Activated T-cell treated with anti-CD3 and anti-CD28 coated beads, Interleukin-2, amount 50 U/mL, for 24 hours (primary cell): ENCODE measurements around the gene AKR1C8.
"Not testable (repeated sequence)": the region's sequence is repeated elsewhere in the genome, so short reads cannot be mapped to it uniquely, and the experiment has no call there.

Source experiments
- DNase-seq: peaks from one replicate; pipeline ENCODE4 v3.0.0-alpha.2; 2020
- H3K27ac Mint-ChIP-seq: 2 replicates; pipeline ENCODE4 v1.8.0; 2020; ENCODE audit warnings: mild to moderate bottlenecking, mixed read lengths
- H3K27me3 Mint-ChIP-seq: 2 replicates; pipeline ENCODE4 v1.8.0; 2020; ENCODE audit warnings: mixed read lengths
- H3K36me3 Mint-ChIP-seq: 2 replicates; pipeline ENCODE4 v1.8.0; 2020; ENCODE audit warnings: low read depth, mixed read lengths
- H3K4me1 Mint-ChIP-seq: 2 replicates; pipeline ENCODE4 v1.8.0; 2020; ENCODE audit warnings: low read depth, mixed read lengths
- H3K4me3 Mint-ChIP-seq: 2 replicates; pipeline ENCODE4 v1.8.0; 2020; ENCODE audit warnings: mild to moderate bottlenecking, moderate library complexity, mixed read lengths
- H3K9me3 Mint-ChIP-seq: 2 replicates; pipeline ENCODE4 v1.8.0; 2020; ENCODE audit warnings: mixed read lengths

Gene AKR1C8

DNA sequence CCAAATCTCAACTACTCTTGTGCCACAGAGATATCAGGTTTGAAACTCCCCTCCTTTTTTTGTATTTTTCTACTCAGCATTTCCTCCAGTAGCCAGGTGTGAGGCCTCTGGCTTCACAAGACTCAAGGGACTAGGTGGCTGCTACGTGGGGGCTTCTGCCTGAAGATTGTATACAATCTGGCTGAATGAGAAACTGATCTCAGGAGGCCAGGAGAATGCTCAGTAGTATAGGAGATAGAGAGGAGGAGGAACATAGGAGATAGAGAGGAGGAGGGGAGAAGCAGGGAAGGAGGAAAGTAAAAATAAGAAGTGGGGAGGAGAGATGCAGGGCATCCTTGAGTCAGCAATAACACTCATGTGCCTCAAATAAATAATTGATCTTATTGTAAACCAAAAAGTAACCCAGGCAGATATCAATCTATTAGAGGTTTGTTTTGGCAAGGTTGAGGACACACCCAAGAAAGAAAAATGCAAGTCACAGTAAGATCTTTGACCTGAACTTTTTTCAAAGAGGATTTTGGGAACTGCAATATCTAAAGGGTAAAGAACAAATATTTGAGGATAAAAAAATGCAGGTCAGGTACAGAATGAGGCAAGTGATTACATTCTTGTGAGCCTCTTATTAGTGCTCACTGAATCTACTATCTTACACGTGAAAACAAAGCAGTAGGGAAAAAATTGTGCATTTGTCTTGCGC, 36.8 kb downstream of the AKR1C8 start:
- no peaks in the 10 kb centered on the region for H3K36me3 Mint-ChIP-seq
- H3K4me1 Mint-ChIP-seq, result no peaks in the 10 kb centered on the region
- no peak overlapping the region for H3K4me3 Mint-ChIP-seq
- H3K9me3 Mint-ChIP-seq, result peaks cover 5% of the 10 kb centered on the region
- H3K27me3 Mint-ChIP-seq, result no peaks in the 10 kb centered on the region
- H3K27ac Mint-ChIP-seq, result no peak overlapping the region
- DNase-seq, result no peak

DNA sequence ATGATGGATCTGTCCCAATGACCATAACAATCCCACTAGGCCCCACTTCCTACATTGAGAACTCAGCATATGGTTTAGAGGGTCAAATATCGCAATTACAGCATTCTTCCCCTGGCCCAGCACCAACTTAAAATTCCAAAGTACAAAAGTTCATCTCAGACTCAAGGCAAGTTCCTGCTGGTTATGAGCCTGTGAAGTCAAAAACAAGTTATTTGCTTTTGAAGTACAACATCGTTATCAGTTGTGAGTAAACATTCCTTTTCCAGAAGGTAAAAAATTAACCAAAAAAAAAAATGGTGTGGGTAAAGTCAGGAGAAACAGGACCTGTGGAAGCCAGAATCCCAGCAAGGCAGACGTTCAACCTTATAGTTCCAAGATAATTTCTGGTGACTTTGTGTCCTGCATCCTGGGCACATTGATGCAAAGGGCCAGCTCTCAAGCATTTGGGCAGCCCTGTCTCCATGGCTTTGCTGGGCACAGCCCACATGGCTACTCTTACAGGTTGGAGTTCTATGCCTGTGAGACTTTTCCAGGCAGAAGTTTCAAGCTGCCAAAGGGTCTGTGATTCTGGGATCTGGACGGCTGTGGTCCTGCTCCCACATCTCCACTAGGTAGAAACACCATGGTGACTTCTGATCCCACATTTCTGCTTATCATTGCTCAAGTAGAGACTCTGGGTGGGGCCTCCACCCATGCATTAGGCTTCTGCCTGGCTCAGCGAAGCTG, 37.5 kb downstream of the AKR1C8 start:
- no peak overlapping the region for H3K27ac Mint-ChIP-seq
- H3K4me3 Mint-ChIP-seq, result no peak overlapping the region
- H3K36me3 Mint-ChIP-seq, result no peaks in the 10 kb centered on the region

DNA sequence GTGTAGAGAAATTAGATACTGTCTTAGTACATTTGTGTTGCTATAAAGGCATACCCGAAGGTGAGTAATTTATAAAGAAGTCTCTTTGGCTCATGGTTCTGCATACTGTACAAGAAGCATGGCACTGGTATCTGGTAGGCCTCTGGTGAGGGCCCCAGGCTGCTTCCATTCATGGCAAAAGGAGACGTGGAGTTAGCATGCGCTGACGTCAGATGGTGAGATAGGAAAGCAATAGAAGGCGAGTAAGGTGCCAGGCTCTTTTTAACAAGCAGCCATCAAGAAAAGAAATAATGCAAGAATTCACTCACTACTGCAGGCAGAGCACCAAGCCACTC, 38.1 kb downstream of the AKR1C8 start:
- H3K36me3 Mint-ChIP-seq, result no peaks in the 10 kb centered on the region
- H3K27ac Mint-ChIP-seq, result no peak overlapping the region
- no peak for DNase-seq
- no peaks in the 10 kb centered on the region for H3K27me3 Mint-ChIP-seq
- no peaks in the 10 kb centered on the region for H3K4me1 Mint-ChIP-seq
- H3K9me3 Mint-ChIP-seq, result peaks cover 5% of the 10 kb centered on the region
- H3K4me3 Mint-ChIP-seq, result no peak overlapping the region

More for the DNA sequence above, 37.5 kb downstream of the AKR1C8 start:
- Mint-ChIP-seq H3K9me3 (peaks cover 5% of the 10 kb centered on the region), H3K4me1 (no peaks in the 10 kb centered on the region), H3K27me3 (no peaks in the 10 kb centered on the region)
- no peak for DNase-seq

DNA sequence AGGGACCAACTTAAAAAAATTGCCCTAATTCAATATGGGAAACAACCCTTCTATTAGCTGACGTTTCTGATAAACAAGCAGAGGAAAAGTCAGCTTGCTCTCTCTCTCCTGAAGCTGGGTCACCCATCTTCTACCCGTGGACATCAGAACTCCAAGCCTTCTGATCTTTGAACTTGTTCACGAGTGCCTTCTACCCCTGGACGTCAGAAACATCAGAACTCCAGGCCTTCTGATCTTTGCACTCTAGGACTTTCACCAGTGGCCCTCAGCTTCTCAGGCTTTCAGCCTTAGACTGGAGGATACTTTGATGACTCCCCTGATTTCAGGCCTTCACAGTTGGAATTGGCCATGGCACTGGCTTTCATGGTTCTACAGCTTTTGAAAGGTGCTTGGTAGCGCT, 41.8 kb downstream of the AKR1C8 start:
- Mint-ChIP-seq H3K4me1 (no peaks in the 10 kb centered on the region), H3K9me3 (peaks cover 5% of the 10 kb centered on the region), H3K4me3 (no peak overlapping the region), H3K27ac (no peak overlapping the region), H3K27me3 (peaks cover 9% of the 10 kb centered on the region), H3K36me3 (no peaks in the 10 kb centered on the region)
- DNase-seq, result no peak

DNA sequence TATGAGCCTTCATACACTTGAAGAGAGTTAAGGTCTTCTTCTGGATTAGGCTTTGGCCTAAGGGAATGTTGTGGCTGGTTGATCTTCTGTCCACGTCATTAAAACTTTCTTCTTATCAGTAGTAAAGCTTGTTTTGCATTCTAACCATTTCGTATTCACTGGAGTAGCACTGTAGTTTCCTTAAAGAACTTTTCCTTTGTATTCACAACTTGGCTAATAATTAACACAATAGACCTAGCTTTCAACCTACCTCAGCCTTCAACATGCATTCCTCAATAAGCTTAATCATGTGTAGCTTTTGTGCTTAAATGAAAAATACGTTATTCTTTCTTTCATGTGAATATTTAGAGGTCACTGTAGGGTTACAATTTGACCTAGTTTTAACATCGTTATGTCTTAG, 42.8 kb downstream of the AKR1C8 start:
- H3K4me1 Mint-ChIP-seq, result no peaks in the 10 kb centered on the region
- peaks cover 9% of the 10 kb centered on the region for H3K27me3 Mint-ChIP-seq
- DNase-seq, result no peak
- no peak overlapping the region for H3K27ac Mint-ChIP-seq
- no peak overlapping the region for H3K4me3 Mint-ChIP-seq
- peaks cover 15% of the 10 kb centered on the region for H3K9me3 Mint-ChIP-seq
- no peaks in the 10 kb centered on the region for H3K36me3 Mint-ChIP-seq

DNA sequence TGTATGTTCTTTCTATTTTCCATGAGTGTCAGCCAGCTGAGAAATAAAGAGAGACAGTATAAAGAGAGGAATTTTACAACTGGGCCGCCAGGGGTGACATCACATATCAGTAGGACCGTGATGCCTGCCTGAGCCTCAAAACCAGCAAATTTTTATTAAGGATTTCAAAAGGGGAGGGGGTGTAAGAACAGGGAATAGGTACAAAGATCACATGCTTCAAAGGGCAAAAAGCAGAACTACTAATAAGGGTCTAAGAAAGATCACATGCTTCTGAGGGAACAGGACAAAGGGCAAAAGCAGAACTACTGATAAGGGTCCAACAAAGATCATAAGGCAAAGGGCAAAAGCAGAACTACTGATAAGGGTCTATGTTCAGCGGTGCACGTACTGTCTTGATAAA, 47.3 kb downstream of the AKR1C8 start:
- peaks cover 27% of the 10 kb centered on the region for H3K9me3 Mint-ChIP-seq
- not testable (repeated sequence) for H3K4me3 Mint-ChIP-seq, DNase-seq, H3K4me1 Mint-ChIP-seq, H3K27me3 Mint-ChIP-seq, H3K27ac Mint-ChIP-seq, H3K36me3 Mint-ChIP-seq

DNA sequence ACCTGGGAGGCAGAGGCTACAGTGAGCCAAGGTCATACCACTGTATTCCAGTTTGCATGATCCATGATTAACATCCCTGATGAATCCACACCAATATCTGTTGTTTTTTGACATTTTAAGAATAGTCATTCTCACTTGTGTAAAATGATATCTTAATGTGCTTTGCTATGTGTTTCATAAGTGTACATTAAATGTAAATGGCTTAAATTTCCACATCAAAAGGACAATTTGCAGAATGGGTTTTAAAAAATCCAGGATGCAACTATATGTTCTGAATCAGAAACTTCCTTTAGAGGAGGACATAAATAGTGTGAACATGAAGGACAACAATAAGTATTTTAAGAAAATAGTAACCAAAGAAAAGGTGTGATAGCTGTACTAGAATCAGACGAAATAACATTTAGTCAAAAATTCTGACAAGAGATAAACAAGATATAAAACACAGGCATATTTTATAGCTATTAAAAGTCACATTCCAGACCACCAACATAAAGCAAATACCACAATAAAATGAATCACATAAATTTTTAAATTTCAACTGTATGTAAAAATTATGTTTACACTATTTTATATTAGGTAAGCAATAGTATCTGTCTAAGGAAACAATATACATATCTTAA, 48.4 kb downstream of the AKR1C8 start:
- no peak overlapping the region for H3K27ac Mint-ChIP-seq

DNA sequence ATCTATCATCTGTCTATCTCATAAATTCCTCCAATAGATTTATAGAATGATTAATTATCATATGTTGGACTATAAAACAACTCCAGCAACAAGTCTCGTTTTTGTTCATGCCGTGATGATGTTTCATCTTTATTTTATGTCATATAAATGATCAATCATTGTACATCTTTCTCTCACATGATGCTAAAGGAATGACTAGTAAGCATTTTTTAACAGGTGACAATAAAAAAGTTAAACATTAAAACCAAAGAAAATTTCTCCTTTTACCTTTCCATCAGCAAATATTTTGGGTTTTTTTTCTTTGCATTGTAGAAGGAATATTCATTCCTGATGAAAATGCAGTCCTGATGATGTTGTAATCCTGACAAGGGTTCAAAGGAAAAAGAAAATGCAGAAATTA, 49.4 kb downstream of the AKR1C8 start:
- DNase-seq, result no peak
- H3K27ac Mint-ChIP-seq, result no peak overlapping the region
- peaks cover 9% of the 10 kb centered on the region for H3K27me3 Mint-ChIP-seq
- no peaks in the 10 kb centered on the region for H3K4me1 Mint-ChIP-seq
- peaks cover 2% of the 10 kb centered on the region for H3K36me3 Mint-ChIP-seq
- H3K4me3 Mint-ChIP-seq, result no peak overlapping the region
- peaks cover 27% of the 10 kb centered on the region for H3K9me3 Mint-ChIP-seq

More for the DNA sequence above, 48.4 kb downstream of the AKR1C8 start:
- H3K27me3 Mint-ChIP-seq, result peaks cover 9% of the 10 kb centered on the region
- peaks cover 27% of the 10 kb centered on the region for H3K9me3 Mint-ChIP-seq
- H3K4me1 Mint-ChIP-seq, result no peaks in the 10 kb centered on the region
- H3K4me3 Mint-ChIP-seq, result no peak overlapping the region
- DNase-seq, result no peak
- H3K36me3 Mint-ChIP-seq, result peaks cover 2% of the 10 kb centered on the region

DNA sequence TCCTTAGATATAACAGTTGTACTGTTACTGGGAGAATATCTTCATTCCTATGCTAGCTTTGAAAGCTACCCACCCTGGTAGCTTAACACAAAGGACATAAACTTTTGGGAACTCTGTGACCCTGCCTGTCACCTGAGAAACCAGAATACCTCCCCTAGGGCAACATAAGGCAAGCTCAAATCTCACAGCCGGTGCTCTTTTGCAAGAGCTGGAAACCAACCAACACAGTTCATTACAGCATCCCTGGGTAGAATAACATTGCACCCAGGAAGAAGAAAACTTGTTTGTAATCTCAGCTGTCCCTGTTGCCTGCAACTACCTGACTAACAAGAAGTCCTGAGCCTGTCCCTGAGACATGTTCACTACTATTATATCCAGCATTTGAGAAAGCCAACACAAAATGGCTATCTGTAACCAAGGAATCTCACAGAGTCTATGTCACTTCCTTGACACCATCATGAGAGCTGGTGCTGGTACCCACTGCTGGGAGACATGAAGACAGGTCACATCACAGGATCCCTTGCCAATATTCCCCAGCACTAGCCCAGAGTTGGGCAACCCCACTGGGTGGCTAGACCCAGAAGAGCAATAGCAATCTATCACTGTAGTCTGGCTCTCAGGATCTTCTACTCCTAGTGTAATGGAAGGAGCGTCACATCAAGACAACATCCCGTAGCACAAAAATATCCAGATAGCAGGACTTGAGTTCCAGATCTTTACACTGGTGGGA, 59.5 kb downstream of the AKR1C8 start:
- no peaks in the 10 kb centered on the region for H3K4me1 Mint-ChIP-seq
- no peak overlapping the region for H3K4me3 Mint-ChIP-seq
- DNase-seq, result no peak
- H3K27me3 Mint-ChIP-seq, result peaks cover 10% of the 10 kb centered on the region
- no peak overlapping the region for H3K27ac Mint-ChIP-seq
- H3K9me3 Mint-ChIP-seq, result peaks cover 3% of the 10 kb centered on the region
- H3K36me3 Mint-ChIP-seq, result no peaks in the 10 kb centered on the region

DNA sequence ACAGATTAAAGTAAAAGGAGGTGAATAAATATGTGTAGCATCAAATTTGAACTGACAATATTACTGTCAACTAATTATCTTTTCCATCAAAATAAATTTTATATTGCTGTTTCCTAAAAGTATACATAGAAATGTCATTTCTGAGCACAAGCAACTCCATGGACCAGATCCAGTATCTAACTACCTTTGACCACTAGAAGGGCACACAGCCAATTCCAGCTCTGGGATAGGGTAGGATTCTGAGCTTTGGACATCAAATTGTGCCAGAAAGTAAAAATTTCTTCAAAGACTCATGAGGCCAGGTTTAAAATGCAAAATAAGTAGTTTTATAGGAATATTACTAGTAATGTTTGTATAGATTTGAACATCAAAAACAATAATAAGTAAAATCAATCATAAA, 61.1 kb downstream of the AKR1C8 start:
- H3K4me1 Mint-ChIP-seq, result no peaks in the 10 kb centered on the region
- no peak for DNase-seq
- H3K27me3 Mint-ChIP-seq, result peaks cover 10% of the 10 kb centered on the region
- peaks cover 9% of the 10 kb centered on the region for H3K9me3 Mint-ChIP-seq
- H3K4me3 Mint-ChIP-seq, result no peak overlapping the region
- no peaks in the 10 kb centered on the region for H3K36me3 Mint-ChIP-seq
- H3K27ac Mint-ChIP-seq, result no peak overlapping the region

DNA sequence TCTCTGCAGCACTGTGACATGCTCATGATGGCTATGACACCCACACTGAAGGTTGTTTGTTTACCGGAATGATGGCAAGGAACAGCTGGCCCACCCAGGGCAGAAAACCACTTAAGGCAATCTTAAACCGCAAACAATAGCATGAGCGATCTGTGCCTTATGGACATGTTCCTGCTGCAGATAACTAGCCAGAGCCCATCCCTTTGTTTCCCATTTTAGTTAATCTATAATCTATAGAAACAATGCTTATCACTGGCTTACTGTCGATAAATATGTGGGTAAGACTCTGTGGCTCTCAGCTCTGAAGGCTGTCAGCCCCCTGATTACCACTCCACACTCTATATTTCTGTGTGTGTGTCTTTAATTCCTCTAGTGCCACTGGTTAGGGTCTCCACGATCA, 65.0 kb downstream of the AKR1C8 start:
- not testable (repeated sequence) for H3K36me3 Mint-ChIP-seq, DNase-seq, H3K4me1 Mint-ChIP-seq, H3K9me3 Mint-ChIP-seq, H3K27ac Mint-ChIP-seq, H3K4me3 Mint-ChIP-seq, H3K27me3 Mint-ChIP-seq

DNA sequence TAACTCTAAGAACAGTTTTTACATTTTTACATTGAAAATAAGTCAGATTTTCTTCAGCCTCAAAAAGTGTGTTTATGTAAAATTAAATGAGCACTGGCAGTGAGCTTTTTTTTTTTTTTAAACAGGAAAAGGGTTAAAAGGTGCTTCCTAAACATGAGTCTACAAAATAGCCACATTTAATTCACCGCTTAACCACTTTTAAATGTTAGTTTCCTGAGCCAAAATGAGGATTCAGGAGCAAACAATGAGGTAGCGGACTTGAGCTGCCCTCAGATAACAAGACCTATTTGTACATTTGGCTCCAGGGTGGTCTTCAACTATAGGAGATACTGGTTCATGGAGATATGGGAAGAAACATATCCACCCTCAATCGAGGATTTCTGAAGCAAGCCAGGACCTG, 67.9 kb downstream of the AKR1C8 start:
- Mint-ChIP-seq H3K27me3 (no peaks in the 10 kb centered on the region), H3K36me3 (no peaks in the 10 kb centered on the region), H3K27ac (no peak overlapping the region), H3K4me3 (no peak overlapping the region), H3K9me3 (peaks cover 6% of the 10 kb centered on the region), H3K4me1 (no peaks in the 10 kb centered on the region)
- no peak for DNase-seq

DNA sequence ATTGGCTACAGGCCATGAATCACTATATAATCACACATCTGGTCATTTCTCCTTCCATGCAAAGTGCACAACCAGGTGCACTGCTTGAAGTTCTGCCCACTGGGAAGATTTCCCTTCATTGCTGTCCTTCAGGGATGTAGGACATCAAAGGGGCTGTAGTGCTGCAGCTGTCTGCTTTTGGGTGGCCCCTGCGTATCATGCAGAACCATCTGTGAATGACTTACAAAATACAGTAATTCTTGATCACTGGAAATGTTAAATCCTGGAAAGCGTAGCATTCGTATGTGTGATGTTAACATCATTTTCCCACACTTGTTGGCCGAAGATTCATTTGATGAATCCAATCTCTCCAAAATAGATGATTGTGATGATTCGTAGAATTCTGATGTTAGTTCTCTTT, 68.3 kb downstream of the AKR1C8 start:
- Mint-ChIP-seq H3K36me3 (no peaks in the 10 kb centered on the region), H3K27ac (no peak overlapping the region), H3K4me3 (no peak overlapping the region), H3K9me3 (peaks cover 6% of the 10 kb centered on the region), H3K27me3 (no peaks in the 10 kb centered on the region), H3K4me1 (no peaks in the 10 kb centered on the region)
- no peak for DNase-seq

DNA sequence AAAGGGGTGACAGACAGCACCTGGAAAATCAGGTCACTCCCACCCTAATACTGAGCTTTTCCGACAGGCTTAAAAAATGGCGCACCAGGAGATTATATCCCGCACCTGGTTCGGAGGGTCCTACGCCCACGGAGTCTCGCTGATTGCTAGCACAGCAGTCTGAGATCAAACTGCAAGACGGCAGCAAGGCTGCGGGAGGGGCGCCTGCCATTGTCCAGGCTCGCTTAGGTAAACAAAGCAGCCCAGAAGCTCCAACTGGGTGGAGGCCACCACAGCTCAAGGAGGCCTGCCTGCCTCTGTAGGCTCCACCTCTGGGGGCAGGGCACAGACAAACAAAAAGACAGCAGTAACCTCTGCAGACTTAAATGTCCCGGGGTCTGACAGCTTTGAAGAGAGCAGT, 75.1 kb downstream of the AKR1C8 start:
- H3K27ac Mint-ChIP-seq, H3K36me3 Mint-ChIP-seq, DNase-seq, H3K9me3 Mint-ChIP-seq, H3K4me3 Mint-ChIP-seq, H3K27me3 Mint-ChIP-seq, H3K4me1 Mint-ChIP-seq: not testable (repeated sequence)
